H1 (cell line): Measurements from ENCODE around the gene SGCE. TPM values are rescaled to one million over a fixed set of nuclear protein-coding genes. Genes with fewer than 3 reads are reported as not detected.

ENCODE experiments used
- CHD7 ChIP-seq: fragments of 300-600 bp; sonication (generic); IDR thresholded peaks from 2 replicates; pipeline ENCODE4 v1.7.1; 2012; ENCODE audit warnings: low read length, moderate library complexity, mild to moderate bottlenecking, inconsistent platforms; ENCODE audit not compliant: insufficient replicate concordance
- EGR1 ChIP-seq: IDR thresholded peaks from 2 replicates; pipeline ENCODE4 v1.6.1; 2011; ENCODE audit warnings: low read depth, low read length, borderline replicate concordance
- GTF2F1 ChIP-seq: IDR thresholded peaks from 2 replicates; pipeline ENCODE4 v1.6.1; 2012; ENCODE audit warnings: low read depth, low read length, improper control_type of control experiment, borderline replicate concordance
- HDAC6 ChIP-seq: IDR thresholded peaks from one replicate; pipeline ENCODE4 v1.7.1; 2012; ENCODE audit warnings: low read depth, mild to moderate bottlenecking, inconsistent platforms, low read length, moderate library complexity
- JUND ChIP-seq: IDR thresholded peaks from 2 replicates; pipeline ENCODE4 v1.6.1; 2011; ENCODE audit warnings: mild to moderate bottlenecking, improper control_type of control experiment, low read length
- KDM4A ChIP-seq: IDR thresholded peaks from one replicate; pipeline ENCODE4 v1.7.1; 2012; ENCODE audit warnings: low read depth, mild to moderate bottlenecking, moderate library complexity, low read length, inconsistent platforms; ENCODE audit not compliant: severe bottlenecking
- MAX ChIP-seq: IDR thresholded peaks from 2 replicates; pipeline ENCODE4 v1.6.1; 2012; ENCODE audit warnings: inconsistent platforms
- NRF1 ChIP-seq: IDR thresholded peaks from 2 replicates; pipeline ENCODE4 v1.6.1; 2011; ENCODE audit warnings: mild to moderate bottlenecking, low read depth, low read length, improper control_type of control experiment
- SAP30 ChIP-seq: fragments of 300-600 bp; sonication (generic); IDR thresholded peaks from 2 replicates; pipeline ENCODE4 v1.7.1; 2012; ENCODE audit warnings: low read length, moderate library complexity, mild to moderate bottlenecking, inconsistent platforms; ENCODE audit not compliant: insufficient read depth, insufficient replicate concordance
- SIX5 ChIP-seq: IDR thresholded peaks from 2 replicates; pipeline ENCODE4 v1.6.1; 2011; ENCODE audit warnings: mild to moderate bottlenecking, low read depth, low read length
- SP1 ChIP-seq: IDR thresholded peaks from 2 replicates; pipeline ENCODE4 v1.6.1; 2011; ENCODE audit warnings: low read depth, low read length
- TCF12 ChIP-seq: IDR thresholded peaks from 2 replicates; pipeline ENCODE4 v1.6.1; 2011; ENCODE audit warnings: low read depth, mild to moderate bottlenecking, low read length
- TEAD4 ChIP-seq: IDR thresholded peaks from 2 replicates; pipeline ENCODE4 v1.6.1; 2012; ENCODE audit warnings: low read depth, low read length, inconsistent platforms, mixed read lengths
- polyA plus RNA-seq, 7 experiments: library from polyadenylated mRNA; depleted of rRNA in 3 of 7; stranded (reverse) in 5 of 7; unstranded in 2 of 7; fragments of >200 nt in 5 of 7; fragments of 200-250 nt in 2 of 7; gene quantifications; 1 replicate in 5 of 7; 2 replicates in 1 of 7; 4 replicates in 1 of 7; pipeline versions ENCODE4 v1.2.1 to v1.2.3, GENCODE V29; 2011 to 2013; ENCODE audit warnings: missing spikeins in 2 of 7, mixed read lengths in 2 of 7
- total RNA-seq: library from RNA; stranded (reverse); fragmentation: NEBNext Ultra II Directional; extraction: Animal tissue kit (Norgen Biotek cat#: 25700); gene quantifications from 2 replicates; pipeline ENCODE4 v1.2.1, GENCODE V29; 2021

Gene SGCE
- total and polyA plus RNA-seq, 2 of the 8 experiments (the other 6 are each of a cell fraction or from before 2014, with no cell fraction given) = 12.8 to 25.0 TPM

- TF ChIP-seq CHD7 (no peak), EGR1 (no peak), SP1 (no peak), TCF12 (no peak), GTF2F1 (no peak), MAX (no peak), NRF1 (no peak), HDAC6 (no peak), JUND (no peak), SAP30 (no peak), TEAD4 (no peak), SIX5 (no peak), KDM4A (no peak)
These were observed 16.5 kb downstream of the SGCE start (continued) for GRCh38 chr7:94639384-94639783.
